Heart left ventricle (tissue), 16 donors: ENCODE measurements around the gene SLX4IP. TPM values are rescaled to one million over a fixed set of nuclear protein-coding genes. Genes with fewer than 3 reads are reported as not detected.
A peak's percentile ranks its signal among the peaks of the same experiment; 100 is the strongest.

Experiments
- ATAC-seq, 4 donors: fragments of 200-7000 bp; cut with Tn5 transposase; one replicate each; pipeline ENCODE4 v1.9.1; 2020 to 2022; ENCODE audit warnings: moderate library complexity in 4 of 4, mild to moderate bottlenecking in 3 of 4, moderate number of reproducible peaks in 1 of 4
- DNase-seq, 5 donors: peaks; one replicate each; pipeline ENCODE4 v3.0.0-alpha.2; 2020
- H3K27ac ChIP-seq, 12 donors: fragments of 200-600 bp; sonication (generic) in 4 of 12; one replicate each; pipeline versions ENCODE4 v1.5.0 to v1.8.0; 2016 to 2022; ENCODE audit warnings: mild to moderate bottlenecking in 2 of 12
- H3K27me3 ChIP-seq, 9 donors: fragments of 200-600 bp; sonication (generic) in 2 of 9; one replicate each; pipeline versions ENCODE4 v1.5.1 to v1.8.0; 2016 to 2022; ENCODE audit warnings: mild to moderate bottlenecking in 3 of 9
- H3K36me3 ChIP-seq, 9 donors: fragments of 200-600 bp; sonication (generic) in 2 of 9; one replicate each; pipeline versions ENCODE4 v1.5.0 to v1.8.0; 2018 to 2022; ENCODE audit warnings: mild to moderate bottlenecking in 2 of 9
- H3K4me1 ChIP-seq, 12 donors: fragments of 200-600 bp; sonication (generic) in 4 of 12; one replicate each; pipeline versions ENCODE4 v1.5.0 to v1.8.0; 2016 to 2022; ENCODE audit warnings: mild to moderate bottlenecking in 3 of 12
- H3K4me3 ChIP-seq, 12 donors: fragments of 200-600 bp; sonication (generic) in 4 of 12; one replicate each; pipeline versions ENCODE4 v1.5.0 to v1.8.0; 2017 to 2022; ENCODE audit warnings: mild to moderate bottlenecking in 9 of 12, moderate library complexity in 4 of 12
- H3K9me3 ChIP-seq, 12 donors: fragments of 200-600 bp; sonication (generic) in 4 of 12; one replicate each; pipeline versions ENCODE4 v1.5.0 to v1.8.0; 2016 to 2022; ENCODE audit warnings: mild to moderate bottlenecking in 1 of 12
- POLR2A ChIP-seq, 2 donors: fragments of 450-650 bp; IDR thresholded peaks; one replicate each; pipeline ENCODE4 v1.6.1; 2017; ENCODE audit warnings: antibody characterized with exemption in 2 of 2, mild to moderate bottlenecking in 2 of 2, moderate library complexity in 2 of 2
- WGBS, 4 donors: extraction: QIAGEN DNeasy Blood & Tissue Kit in 2 of 4; methylation state at CpG; one replicate each; pipeline versions ENCODE4 v1.1.5 to v1.1.7; 2013 to 2018; 5-methylcytosine and 5-hydroxymethylcytosine counted together
- intact Hi-C, 10 donors: fragments of 100-400 bp; cut with DNase I; formaldehyde crosslinking; loops; one replicate each; pipeline versions ENCODE4 v1.11.1 to v1.14.2; 2022
- polyA plus RNA-seq, 2 donors: library from polyadenylated mRNA; stranded (reverse); fragments of 200-250 nt; gene quantifications; one replicate each; pipeline ENCODE4 v1.2.3, GENCODE V29; 2013
- total RNA-seq, 9 donors: library from RNA; depleted of rRNA in 2 of 9; stranded (reverse); fragments of >200 nt in 2 of 9; fragmentation: NEBNext Ultra II Directional in 3 of 9; extraction: Animal tissue kit (Norgen Biotek cat#: 25700) in 3 of 9; gene quantifications; one replicate each; pipeline versions ENCODE4 v1.1.0 to v1.2.4, GENCODE V29; 2016 to 2023
- TF ChIP-seq, protein P1 (sequence below), 12 donors: fragments of 200-600 bp; sonication (generic) in 4 of 12; IDR thresholded peaks; one replicate each; pipeline versions ENCODE4 v1.5.0 to v1.8.0; 2018 to 2022; ENCODE audit warnings: antibody characterized with exemption in 12 of 12, mild to moderate bottlenecking in 5 of 12
- donor health status: ischemic (EF 13 %, LVEDD 7.1; RV severe dilation, severe dysfunction).
- donor health status: healthy with polysubstance abuse.
- donor health status: DM: no; HTN: yes; CAD: no.
- donor health status: DM: no; HTN: no; CAD: no.
- donor health status: ischemic (EF 25% LVEDD 6.9; RV normal size, moderate dysfunction).
- donor health status: ischemic (EF 25% LVEDD 5.7; RV mildly dilated, moderate dysfunction).
- donor health status: healthy.
- donor health status: DM: yes; HTN: yes; CAD: no.
- donor health status: ischemic (EF 35%, LVEDD 5.7; RV mildly dilated, moderate dysfunction).
- donor health status: nonischemic (EF 11% LVEDD 7.7; RV severe dilation, severe dysfunction).
- donor health status: DM: yes; HTN: yes; CAD: no.
- donor health status: PGD.
- donor health status: ischemic (EF 29% LVEDD 5.4; RV normal size, mild dysfunction).
- donor health status: nonischemic (EF 23%, LVEDD 6.1; RV moderate dilation, normal function).

SLX4IP gene
- total and polyA plus RNA-seq, 11 donors: 1.1 to 4.3 (median 2.4) TPM

GRCh38 chr20:10429443-10429981 is 5.6 kb upstream of the SLX4IP start:
- no peak for ATAC-seq
- H3K9me3 ChIP-seq: no peaks in the 10 kb centered on the region
- TF ChIP-seq, protein P1, sequence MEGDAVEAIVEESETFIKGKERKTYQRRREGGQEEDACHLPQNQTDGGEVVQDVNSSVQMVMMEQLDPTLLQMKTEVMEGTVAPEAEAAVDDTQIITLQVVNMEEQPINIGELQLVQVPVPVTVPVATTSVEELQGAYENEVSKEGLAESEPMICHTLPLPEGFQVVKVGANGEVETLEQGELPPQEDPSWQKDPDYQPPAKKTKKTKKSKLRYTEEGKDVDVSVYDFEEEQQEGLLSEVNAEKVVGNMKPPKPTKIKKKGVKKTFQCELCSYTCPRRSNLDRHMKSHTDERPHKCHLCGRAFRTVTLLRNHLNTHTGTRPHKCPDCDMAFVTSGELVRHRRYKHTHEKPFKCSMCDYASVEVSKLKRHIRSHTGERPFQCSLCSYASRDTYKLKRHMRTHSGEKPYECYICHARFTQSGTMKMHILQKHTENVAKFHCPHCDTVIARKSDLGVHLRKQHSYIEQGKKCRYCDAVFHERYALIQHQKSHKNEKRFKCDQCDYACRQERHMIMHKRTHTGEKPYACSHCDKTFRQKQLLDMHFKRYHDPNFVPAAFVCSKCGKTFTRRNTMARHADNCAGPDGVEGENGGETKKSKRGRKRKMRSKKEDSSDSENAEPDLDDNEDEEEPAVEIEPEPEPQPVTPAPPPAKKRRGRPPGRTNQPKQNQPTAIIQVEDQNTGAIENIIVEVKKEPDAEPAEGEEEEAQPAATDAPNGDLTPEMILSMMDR (IDR thresholded peaks at IDR 0.05): no peak
- no peak for TF ChIP-seq POLR2A (IDR thresholded peaks at IDR 0.05)
- no peaks in the 10 kb centered on the region for H3K27me3 ChIP-seq
- peaks cover 0 to 16% (median 1%) of the 10 kb centered on the region in 9 donors for H3K36me3 ChIP-seq
- intact Hi-C loops: loop anchor here in 9 of 10 donors (2.0 to 10.0 kb wide), 9 partner anchors 77 to 815 kb away; no protein-coding TSS in a partner anchor
- H3K27ac ChIP-seq: peak overlapping the region in 1 of 12 donors; percentile 3
- no peak for DNase-seq
- 61 to 79% (median 66%) methylated on average over 5 of the region's 5 CpGs for WGBS, 4 donors
- H3K4me3 ChIP-seq: no peak overlapping the region
- peaks cover 7 to 69% (median 38%) of the 10 kb centered on the region in 12 donors for H3K4me1 ChIP-seq

- Histone ChIP-seq H3K9me3 (no peaks in the 10 kb centered on the region), H3K36me3 (peaks cover 0 to 15% (median 0%) of the 10 kb centered on the region in 9 donors), H3K27ac (peak overlapping the region in 1 of 12 donors; percentile 3), H3K4me3 (no peak overlapping the region), H3K4me1 (peaks cover 7 to 69% (median 38%) of the 10 kb centered on the region in 12 donors), H3K27me3 (no peaks in the 10 kb centered on the region)
- ATAC-seq: no peak
- DNase-seq: no peak
- TF ChIP-seq POLR2A (IDR thresholded peaks at IDR 0.05): no peak
- TF ChIP-seq, protein P1 (IDR thresholded peaks at IDR 0.05): no peak
- intact Hi-C loops: loop anchor here in 9 of 10 donors (2.0 to 10.0 kb wide), 9 partner anchors 78 to 815 kb away; no protein-coding TSS in a partner anchor
Measured at GRCh38 chr20:10430000-10430466, 5.1 kb upstream of the SLX4IP start.

DNA sequence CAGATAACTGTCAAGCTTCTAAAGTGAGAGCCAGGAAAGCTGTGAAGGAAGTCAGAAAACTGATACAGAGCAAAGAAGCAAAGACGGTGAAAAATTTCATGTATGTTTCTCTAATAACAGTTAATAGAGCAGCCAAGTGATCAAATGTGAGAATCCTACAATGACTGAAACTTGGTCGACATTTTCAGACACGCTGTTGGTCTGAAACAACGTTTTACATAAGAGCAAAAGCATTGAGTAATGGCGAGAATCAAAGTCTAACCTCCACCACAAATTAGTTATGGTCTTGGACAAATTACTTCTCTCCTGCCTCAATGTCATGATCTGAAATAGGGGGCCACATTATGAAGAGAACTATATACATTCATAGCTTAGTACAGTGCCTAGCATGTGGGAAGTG is 4.4 kb upstream of the SLX4IP start:
- peaks cover 0 to 8% (median 0%) of the 10 kb centered on the region in 9 donors for H3K36me3 ChIP-seq
- ATAC-seq (no peak), DNase-seq (no peak)
- 86 to 93% (median 90%) methylated on average over 5 of the region's 5 CpGs for WGBS, 4 donors
- peaks cover 7 to 72% (median 40%) of the 10 kb centered on the region in 12 donors for H3K4me1 ChIP-seq
- no peak overlapping the region for H3K4me3 ChIP-seq
- H3K9me3 ChIP-seq: no peaks in the 10 kb centered on the region
- H3K27me3 ChIP-seq: no peaks in the 10 kb centered on the region
- intact Hi-C loops: no loop called here
- no peak overlapping the region for H3K27ac ChIP-seq
- no peak for TF ChIP-seq POLR2A (IDR thresholded peaks at IDR 0.05)
- TF ChIP-seq, protein P1 (IDR thresholded peaks at IDR 0.05): no peak

GRCh38 chr20:10432079-10432478 is 3.0 kb upstream of the SLX4IP start:
- intact Hi-C loops: no loop called here
- H3K27me3 ChIP-seq: no peaks in the 10 kb centered on the region
- H3K4me3 ChIP-seq: no peak overlapping the region
- peaks cover 7 to 65% (median 42%) of the 10 kb centered on the region in 12 donors for H3K4me1 ChIP-seq
- no peaks in the 10 kb centered on the region for H3K9me3 ChIP-seq
- no peak for ATAC-seq
- H3K27ac ChIP-seq: no peak overlapping the region
- WGBS, 4 donors: 75 to 83% (median 83%) methylated on average over 1 of the region's 1 CpG
- H3K36me3 ChIP-seq: no peaks in the 10 kb centered on the region
- no peak for DNase-seq
- no peak for TF ChIP-seq POLR2A (IDR thresholded peaks at IDR 0.05)
- TF ChIP-seq, protein P1 (IDR thresholded peaks at IDR 0.05): no peak
